ENCODE data around the gene KRT74.

Gene KRT74

DNA sequence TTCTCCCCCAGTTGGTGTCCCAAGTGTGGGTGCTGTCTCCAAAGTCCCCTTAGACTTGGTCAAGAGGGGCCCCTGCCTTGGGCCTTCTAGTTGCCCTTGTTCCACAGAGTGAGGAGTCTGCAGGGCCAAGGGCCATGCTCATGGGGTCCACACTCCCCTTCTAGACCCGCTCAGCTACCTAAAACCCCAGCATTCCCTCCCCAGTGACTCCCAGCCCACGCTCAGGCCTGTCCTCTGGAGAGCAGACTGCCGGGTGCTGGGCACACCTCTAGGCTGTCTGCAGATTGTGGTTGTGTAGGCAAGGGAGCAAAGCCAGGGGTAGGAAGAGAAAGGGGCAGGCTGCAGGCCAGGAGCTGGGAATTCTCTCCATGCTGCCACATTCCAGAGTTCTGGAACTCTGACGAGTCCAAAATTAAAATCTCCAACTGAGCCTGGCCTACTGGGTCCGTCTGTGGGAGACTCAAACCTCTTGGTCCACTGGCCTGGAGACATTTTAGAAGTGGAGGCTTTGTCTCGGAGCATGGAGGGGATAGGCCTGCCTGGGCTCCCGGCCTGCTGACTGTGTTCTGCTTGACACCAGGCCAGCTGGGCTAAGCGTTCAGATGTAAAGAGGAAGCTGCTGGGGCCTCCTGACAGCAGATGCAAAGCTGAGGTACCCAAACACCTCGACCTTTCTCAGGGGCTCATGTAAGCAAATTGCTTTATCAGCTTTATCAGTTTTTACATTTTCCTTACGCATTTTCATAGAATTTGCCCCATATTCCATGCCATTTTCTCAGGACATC, 39.8 kb downstream of the KRT74 start:
- H3K9me3 ChIP-seq (ENCODE audit: control insufficient read depth in 1 of 2, low read length in 2 of 2), result no peaks in the 10 kb centered on the region
- no peaks in the 10 kb centered on the region for H3K27me3 ChIP-seq (ENCODE audit: low read depth, low read length)
- no peak overlapping the region for H3K27ac ChIP-seq (ENCODE audit: low read length)
- H3K36me3 ChIP-seq (ENCODE audit: control insufficient read depth in 1 of 2, insufficient read depth in 2 of 2, low read length in 2 of 2), result no peaks in the 10 kb centered on the region
- H3K4me1 ChIP-seq (ENCODE audit: control insufficient read depth in 1 of 2, insufficient read depth in 2 of 2, low read length in 2 of 2), result peaks cover 0 to 2% of the 10 kb centered on the region in 2 donors
- no peak overlapping the region for H3K4me3 ChIP-seq (ENCODE audit: low read depth in 1 of 2, low read length in 2 of 2)

DNA sequence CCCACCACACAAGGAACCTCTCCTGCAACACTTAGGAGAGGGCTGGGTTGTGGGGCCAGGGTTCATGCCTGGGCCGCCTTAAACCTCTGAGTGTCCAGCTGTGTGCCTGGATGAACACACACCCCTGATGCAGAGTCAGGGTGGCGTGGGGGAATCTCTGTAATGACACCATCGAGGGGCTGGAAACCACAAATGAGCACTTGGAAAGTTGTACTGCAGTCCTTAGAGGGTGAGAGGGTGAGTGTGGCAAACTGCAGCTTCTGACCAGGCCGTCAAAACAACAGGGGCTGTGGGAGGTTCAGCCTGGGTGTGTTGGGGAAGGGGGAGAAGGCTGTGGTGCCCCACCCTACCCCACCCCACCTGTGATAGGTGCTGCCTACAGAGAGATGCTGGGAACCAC, 41.0 kb downstream of the KRT74 start:
- Histone ChIP-seq H3K4me1 (ENCODE audit: control insufficient read depth in 1 of 2, insufficient read depth in 2 of 2, low read length in 2 of 2) (no peaks in the 10 kb centered on the region), H3K9me3 (ENCODE audit: control insufficient read depth in 1 of 2, low read length in 2 of 2) (no peaks in the 10 kb centered on the region), H3K36me3 (ENCODE audit: control insufficient read depth in 1 of 2, insufficient read depth in 2 of 2, low read length in 2 of 2) (no peaks in the 10 kb centered on the region), H3K27ac (ENCODE audit: low read length) (no peak overlapping the region), H3K27me3 (ENCODE audit: low read depth, low read length) (no peaks in the 10 kb centered on the region), H3K4me3 (ENCODE audit: low read depth in 1 of 2, low read length in 2 of 2) (no peak overlapping the region)

GRCh38 chr12:52531566-52532300, 41.9 kb downstream of the KRT74 start:
- H3K27me3 ChIP-seq (ENCODE audit: low read depth, low read length), result no peaks in the 10 kb centered on the region

GRCh38 chr12:52530905-52531304, 42.7 kb downstream of the KRT74 start:
- no peak overlapping the region for H3K4me3 ChIP-seq (ENCODE audit: low read depth in 1 of 2, low read length in 2 of 2)
- H3K27ac ChIP-seq (ENCODE audit: low read length), result no peak overlapping the region
- no peaks in the 10 kb centered on the region for H3K36me3 ChIP-seq (ENCODE audit: control insufficient read depth in 1 of 2, insufficient read depth in 2 of 2, low read length in 2 of 2)
- H3K4me1 ChIP-seq (ENCODE audit: control insufficient read depth in 1 of 2, insufficient read depth in 2 of 2, low read length in 2 of 2), result no peaks in the 10 kb centered on the region
- H3K27me3 ChIP-seq (ENCODE audit: low read depth, low read length), result no peaks in the 10 kb centered on the region
- H3K9me3 ChIP-seq (ENCODE audit: control insufficient read depth in 1 of 2, low read length in 2 of 2), result no peaks in the 10 kb centered on the region

More at GRCh38 chr12:52531566-52532300, 41.9 kb downstream of the KRT74 start:
- H3K9me3 ChIP-seq (ENCODE audit: control insufficient read depth in 1 of 2, low read length in 2 of 2), result no peaks in the 10 kb centered on the region
- no peaks in the 10 kb centered on the region for H3K4me1 ChIP-seq (ENCODE audit: control insufficient read depth in 1 of 2, insufficient read depth in 2 of 2, low read length in 2 of 2)
- H3K27ac ChIP-seq (ENCODE audit: low read length), result no peak overlapping the region
- no peak overlapping the region for H3K4me3 ChIP-seq (ENCODE audit: low read depth in 1 of 2, low read length in 2 of 2)
- no peaks in the 10 kb centered on the region for H3K36me3 ChIP-seq (ENCODE audit: control insufficient read depth in 1 of 2, insufficient read depth in 2 of 2, low read length in 2 of 2)

DNA sequence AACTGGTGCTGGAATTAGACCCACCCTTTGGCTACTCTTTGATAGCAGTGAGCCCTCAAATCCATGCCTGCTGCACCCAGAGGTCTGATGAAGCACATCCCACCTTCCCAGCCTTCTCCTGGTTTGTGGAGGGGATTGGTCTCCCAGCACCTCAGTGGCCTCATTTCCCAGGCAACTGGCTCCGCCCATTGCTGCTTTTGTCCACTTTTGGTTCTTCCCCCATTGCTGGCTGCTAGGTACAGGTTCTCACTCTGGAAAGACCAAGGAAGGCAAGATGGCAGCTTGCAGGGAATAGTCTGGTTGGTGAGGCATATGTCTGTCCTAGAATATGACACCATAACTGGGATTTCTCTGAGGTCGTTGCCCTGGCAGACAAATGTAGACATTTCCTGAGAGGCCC, 43.3 kb downstream of the KRT74 start:
- Histone ChIP-seq H3K27me3 (ENCODE audit: low read depth, low read length) (no peaks in the 10 kb centered on the region), H3K27ac (ENCODE audit: low read length) (no peak overlapping the region), H3K9me3 (ENCODE audit: control insufficient read depth in 1 of 2, low read length in 2 of 2) (no peaks in the 10 kb centered on the region), H3K4me1 (ENCODE audit: control insufficient read depth in 1 of 2, insufficient read depth in 2 of 2, low read length in 2 of 2) (no peaks in the 10 kb centered on the region), H3K36me3 (ENCODE audit: control insufficient read depth in 1 of 2, insufficient read depth in 2 of 2, low read length in 2 of 2) (no peaks in the 10 kb centered on the region), H3K4me3 (ENCODE audit: low read depth in 1 of 2, low read length in 2 of 2) (no peak overlapping the region)

DNA sequence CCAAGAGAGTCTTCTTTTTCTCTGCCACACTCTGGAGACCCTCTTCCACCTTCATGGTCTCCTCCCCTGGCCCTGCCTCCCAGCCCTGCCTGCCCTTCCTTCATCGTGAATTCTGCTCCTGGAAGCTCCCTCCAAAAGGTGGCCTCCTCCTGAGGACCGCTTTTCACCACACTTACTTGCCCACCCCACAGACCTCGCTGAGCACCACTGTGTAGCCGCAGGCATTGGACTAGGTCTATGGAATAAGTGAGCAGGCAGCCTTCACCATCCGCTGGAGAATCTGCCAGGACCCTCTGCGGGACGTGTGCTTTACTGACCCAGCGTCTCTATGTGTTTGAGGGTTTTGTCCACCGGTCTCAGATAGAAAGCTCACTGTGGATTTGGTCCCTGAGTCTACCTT, 43.8 kb downstream of the KRT74 start:
- H3K36me3 ChIP-seq (ENCODE audit: control insufficient read depth in 1 of 2, insufficient read depth in 2 of 2, low read length in 2 of 2), result no peaks in the 10 kb centered on the region
- no peaks in the 10 kb centered on the region for H3K27me3 ChIP-seq (ENCODE audit: low read depth, low read length)
- no peak overlapping the region for H3K4me3 ChIP-seq (ENCODE audit: low read depth in 1 of 2, low read length in 2 of 2)
- H3K9me3 ChIP-seq (ENCODE audit: control insufficient read depth in 1 of 2, low read length in 2 of 2), result no peaks in the 10 kb centered on the region
- H3K4me1 ChIP-seq (ENCODE audit: control insufficient read depth in 1 of 2, insufficient read depth in 2 of 2, low read length in 2 of 2), result no peaks in the 10 kb centered on the region
- H3K27ac ChIP-seq (ENCODE audit: low read length), result no peak overlapping the region

DNA sequence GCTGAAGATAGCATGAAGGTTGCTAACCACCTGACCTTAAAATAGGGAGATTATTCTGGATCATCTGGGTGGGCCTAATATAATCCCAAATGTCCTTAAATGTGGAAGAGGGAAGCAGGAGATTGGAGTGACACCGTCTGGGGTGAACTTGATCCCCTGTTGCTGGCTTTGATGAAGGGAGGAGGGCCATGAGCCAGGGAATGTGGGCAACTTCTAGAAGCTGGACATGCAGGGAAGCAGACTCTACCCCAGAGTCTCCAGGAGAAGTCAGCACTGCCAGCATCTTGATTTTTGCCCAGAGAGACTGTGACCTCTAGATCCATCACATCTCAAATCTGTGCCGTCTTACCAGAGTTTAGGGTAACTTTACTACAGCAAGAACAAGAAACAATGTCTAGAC, 44.2 kb downstream of the KRT74 start:
- H3K27ac ChIP-seq (ENCODE audit: low read length), result no peak overlapping the region
- no peaks in the 10 kb centered on the region for H3K4me1 ChIP-seq (ENCODE audit: control insufficient read depth in 1 of 2, insufficient read depth in 2 of 2, low read length in 2 of 2)
- no peaks in the 10 kb centered on the region for H3K27me3 ChIP-seq (ENCODE audit: low read depth, low read length)
- H3K9me3 ChIP-seq (ENCODE audit: control insufficient read depth in 1 of 2, low read length in 2 of 2), result no peaks in the 10 kb centered on the region
- no peak overlapping the region for H3K4me3 ChIP-seq (ENCODE audit: low read depth in 1 of 2, low read length in 2 of 2)
- H3K36me3 ChIP-seq (ENCODE audit: control insufficient read depth in 1 of 2, insufficient read depth in 2 of 2, low read length in 2 of 2), result no peaks in the 10 kb centered on the region

DNA sequence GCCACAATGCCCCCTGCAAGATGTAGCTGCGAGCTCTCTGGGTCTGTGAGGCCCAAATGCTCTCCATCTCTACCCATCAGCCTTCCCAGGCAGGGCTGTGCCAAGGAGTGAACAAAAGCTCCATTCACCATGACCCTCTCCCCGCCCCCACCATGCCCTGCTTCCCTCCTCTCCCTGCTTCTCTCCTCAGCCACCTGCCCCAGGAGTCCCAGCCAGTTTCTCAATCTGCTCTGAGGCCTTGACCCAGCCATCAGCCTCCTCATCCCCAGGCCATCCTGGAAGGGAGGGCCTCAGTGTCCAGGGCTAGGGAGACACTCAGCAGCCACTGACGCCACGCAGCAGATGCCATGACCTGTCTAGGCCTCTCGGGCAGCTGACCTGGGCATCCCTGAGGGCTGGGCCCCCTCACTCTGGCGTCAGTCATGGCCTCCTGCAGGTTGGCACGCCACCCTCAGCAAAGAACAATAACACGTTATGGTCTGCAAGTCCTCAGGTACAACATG, 45.0 kb downstream of the KRT74 start:
- Histone ChIP-seq H3K9me3 (ENCODE audit: control insufficient read depth in 1 of 2, low read length in 2 of 2) (no peaks in the 10 kb centered on the region), H3K27ac (ENCODE audit: low read length) (no peak overlapping the region), H3K4me3 (ENCODE audit: low read depth in 1 of 2, low read length in 2 of 2) (no peak overlapping the region), H3K27me3 (ENCODE audit: low read depth, low read length) (no peaks in the 10 kb centered on the region), H3K4me1 (ENCODE audit: control insufficient read depth in 1 of 2, insufficient read depth in 2 of 2, low read length in 2 of 2) (no peaks in the 10 kb centered on the region), H3K36me3 (ENCODE audit: control insufficient read depth in 1 of 2, insufficient read depth in 2 of 2, low read length in 2 of 2) (no peaks in the 10 kb centered on the region)

DNA sequence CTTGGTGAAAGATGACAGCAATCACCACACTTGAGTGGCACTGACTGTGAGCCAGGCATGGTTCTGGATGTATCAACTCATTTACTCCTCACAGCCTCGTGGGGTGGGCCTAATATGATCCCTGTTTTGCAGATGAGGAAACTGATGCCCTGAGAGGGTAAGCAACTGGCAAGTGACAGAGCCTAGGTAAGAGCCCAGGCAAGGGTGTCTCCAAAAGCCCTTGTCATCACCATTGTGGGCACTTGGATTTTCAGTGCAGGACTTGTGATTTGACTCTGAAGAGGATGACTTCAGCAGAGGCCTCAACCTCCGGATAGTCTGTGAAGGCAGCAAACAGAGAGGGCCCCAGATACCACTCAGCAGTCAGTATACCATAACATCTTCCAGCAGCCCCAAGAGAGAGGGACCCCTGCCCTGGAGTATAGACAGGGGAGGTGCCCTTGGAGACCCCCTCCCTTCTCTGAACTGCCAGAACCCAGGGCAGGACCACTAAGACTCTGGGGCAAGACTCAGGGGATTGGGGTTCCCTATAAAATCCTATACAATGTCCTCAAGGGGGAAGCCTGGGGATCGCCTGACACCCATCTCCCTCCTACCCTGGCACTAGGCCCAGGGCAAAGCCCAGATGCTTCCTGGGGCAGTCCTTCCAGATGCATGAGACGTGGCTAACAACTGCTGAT, 46.4 kb downstream of the KRT74 start:
- Histone ChIP-seq H3K9me3 (ENCODE audit: control insufficient read depth in 1 of 2, low read length in 2 of 2) (no peaks in the 10 kb centered on the region), H3K36me3 (ENCODE audit: control insufficient read depth in 1 of 2, insufficient read depth in 2 of 2, low read length in 2 of 2) (no peaks in the 10 kb centered on the region), H3K4me3 (ENCODE audit: low read depth in 1 of 2, low read length in 2 of 2) (no peak overlapping the region), H3K27ac (ENCODE audit: low read length) (no peak overlapping the region), H3K4me1 (ENCODE audit: control insufficient read depth in 1 of 2, insufficient read depth in 2 of 2, low read length in 2 of 2) (no peaks in the 10 kb centered on the region), H3K27me3 (ENCODE audit: low read depth, low read length) (no peaks in the 10 kb centered on the region)

DNA sequence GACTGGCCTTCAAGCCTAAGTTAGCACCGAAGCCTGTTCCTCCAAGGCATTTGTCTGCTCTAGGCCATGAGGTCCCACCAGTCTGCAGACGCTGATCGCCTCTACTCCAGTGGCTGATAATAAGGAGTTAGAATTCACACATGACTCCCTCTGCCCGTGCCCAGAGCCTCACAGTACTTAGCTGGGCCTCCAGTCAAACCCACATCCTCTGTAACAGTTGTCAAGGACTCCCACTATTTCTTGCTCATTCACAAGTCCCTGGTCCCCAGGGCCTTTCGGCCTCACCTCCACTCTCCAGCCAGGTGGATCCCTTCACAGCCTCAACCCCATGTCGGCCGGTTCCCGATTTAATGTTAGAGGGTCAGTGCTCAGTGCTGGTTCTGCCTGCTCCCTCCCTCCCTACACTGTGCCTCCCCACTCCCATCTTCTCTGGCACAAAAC, 47.1 kb downstream of the KRT74 start:
- no peaks in the 10 kb centered on the region for H3K36me3 ChIP-seq (ENCODE audit: control insufficient read depth in 1 of 2, insufficient read depth in 2 of 2, low read length in 2 of 2)
- no peaks in the 10 kb centered on the region for H3K9me3 ChIP-seq (ENCODE audit: control insufficient read depth in 1 of 2, low read length in 2 of 2)
- H3K4me3 ChIP-seq (ENCODE audit: low read depth in 1 of 2, low read length in 2 of 2), result no peak overlapping the region
- peaks cover 2 to 6% of the 10 kb centered on the region in 2 donors for H3K4me1 ChIP-seq (ENCODE audit: control insufficient read depth in 1 of 2, insufficient read depth in 2 of 2, low read length in 2 of 2)
- H3K27ac ChIP-seq (ENCODE audit: low read length), result no peak overlapping the region
- H3K27me3 ChIP-seq (ENCODE audit: low read depth, low read length), result no peaks in the 10 kb centered on the region
